ENCODE results near the gene RIMOC1.

The RIMOC1 gene

GRCh38 chr5:41903382-41903891 is 707 bp upstream of the RIMOC1 start:
- no peak for DNase-seq (ENCODE audit: extremely low spot score)
- CTCF ChIA-PET: interaction anchor here (0.6 to 1.9 kb wide), 10 partner anchors 9 to 154 kb away, joined by 3 to 12 read pairs (median 4); partner anchors contain the start of gene FBXO4
- no peak for TF ChIP-seq CTCF (IDR thresholded peaks at IDR 0.05; ENCODE audit: control extremely low read depth, extremely low read depth, low read depth, missing control alignments)
- POLR2A ChIA-PET: interaction anchor here (1.0 to 1.6 kb wide), 7 partner anchors 8 to 38 kb away, joined by 3 to 10 read pairs (median 4); partner anchors contain the start of genes FBXO4 and OXCT1

GRCh38 chr5:41906151-41906550 is 2.0 kb downstream of the RIMOC1 start:
- ChIA-PET CTCF (interaction anchor here (1.2 kb wide), 1 partner anchor 62 kb away, joined by 3 read pairs; no protein-coding TSS in a partner anchor), POLR2A (no interaction called here)
- DNase-seq (ENCODE audit: extremely low spot score): no peak
- TF ChIP-seq CTCF (IDR thresholded peaks at IDR 0.05; ENCODE audit: control extremely low read depth, extremely low read depth, low read depth, missing control alignments): no peak

GRCh38 chr5:41908374-41909079 is 4.4 kb downstream of the RIMOC1 start:
- no peak for TF ChIP-seq CTCF (IDR thresholded peaks at IDR 0.05; ENCODE audit: control extremely low read depth, extremely low read depth, low read depth, missing control alignments)
- DNase-seq (ENCODE audit: extremely low spot score): no peak

GRCh38 chr5:41918105-41918504 is 14.0 kb downstream of the RIMOC1 start:
- no peak for DNase-seq (ENCODE audit: extremely low spot score)
- POLR2A ChIA-PET: no interaction called here
- CTCF ChIA-PET: no interaction called here
- no peak for TF ChIP-seq CTCF (IDR thresholded peaks at IDR 0.05; ENCODE audit: control extremely low read depth, extremely low read depth, low read depth, missing control alignments)

More at GRCh38 chr5:41908374-41909079, 4.4 kb downstream of the RIMOC1 start:
- ChIA-PET POLR2A (no interaction called here), CTCF (interaction anchor here (1.0 to 1.3 kb wide), 3 partner anchors 13 to 21 kb away, joined by 3 to 4 read pairs (median 3); partner anchors contain the start of gene FBXO4)

GRCh38 chr5:41921166-41921565 is 17.0 kb downstream of the RIMOC1 start:
- TF ChIP-seq CTCF (IDR thresholded peaks at IDR 0.05; ENCODE audit: control extremely low read depth, extremely low read depth, low read depth, missing control alignments): no peak
- DNase-seq (ENCODE audit: extremely low spot score): no peak
- CTCF ChIA-PET: interaction anchor here (1.1 to 1.9 kb wide), 4 partner anchors 12 to 85 kb away, joined by 3 to 5 read pairs (median 4); no protein-coding TSS in a partner anchor
- POLR2A ChIA-PET: interaction anchor here (0.6 kb wide), 1 partner anchor 11 kb away, joined by 3 read pairs; no protein-coding TSS in a partner anchor

- POLR2A ChIA-PET: no interaction called here
- DNase-seq (ENCODE audit: extremely low spot score): no peak
- CTCF ChIA-PET: interaction anchor here (1.1 to 1.9 kb wide), 2 partner anchors 65 to 84 kb away, joined by 3 to 5 read pairs; no protein-coding TSS in a partner anchor
Observed at GRCh38 chr5:41921874-41922273, 17.7 kb downstream of the RIMOC1 start.

More at GRCh38 chr5:41921874-41922273, 17.7 kb downstream of the RIMOC1 start:
- no peak for TF ChIP-seq CTCF (IDR thresholded peaks at IDR 0.05; ENCODE audit: control extremely low read depth, extremely low read depth, low read depth, missing control alignments)

All from GM10248 (cell line).